Regular cardiac myocyte (primary cell): Measurements from ENCODE around the gene GALNT4. TPM values are rescaled to one million over a fixed set of nuclear protein-coding genes. Genes with fewer than 3 reads are reported as not detected.

Source experiments
- total RNA-seq: library from RNA; depleted of rRNA; stranded (reverse); fragments of >200 nt; gene quantifications from 2 replicates; pipeline ENCODE4 v1.2.3, GENCODE V29; 2014

Gene GALNT4
- total RNA-seq = 14.4 and 15.0 TPM in 2 replicates

DNA sequence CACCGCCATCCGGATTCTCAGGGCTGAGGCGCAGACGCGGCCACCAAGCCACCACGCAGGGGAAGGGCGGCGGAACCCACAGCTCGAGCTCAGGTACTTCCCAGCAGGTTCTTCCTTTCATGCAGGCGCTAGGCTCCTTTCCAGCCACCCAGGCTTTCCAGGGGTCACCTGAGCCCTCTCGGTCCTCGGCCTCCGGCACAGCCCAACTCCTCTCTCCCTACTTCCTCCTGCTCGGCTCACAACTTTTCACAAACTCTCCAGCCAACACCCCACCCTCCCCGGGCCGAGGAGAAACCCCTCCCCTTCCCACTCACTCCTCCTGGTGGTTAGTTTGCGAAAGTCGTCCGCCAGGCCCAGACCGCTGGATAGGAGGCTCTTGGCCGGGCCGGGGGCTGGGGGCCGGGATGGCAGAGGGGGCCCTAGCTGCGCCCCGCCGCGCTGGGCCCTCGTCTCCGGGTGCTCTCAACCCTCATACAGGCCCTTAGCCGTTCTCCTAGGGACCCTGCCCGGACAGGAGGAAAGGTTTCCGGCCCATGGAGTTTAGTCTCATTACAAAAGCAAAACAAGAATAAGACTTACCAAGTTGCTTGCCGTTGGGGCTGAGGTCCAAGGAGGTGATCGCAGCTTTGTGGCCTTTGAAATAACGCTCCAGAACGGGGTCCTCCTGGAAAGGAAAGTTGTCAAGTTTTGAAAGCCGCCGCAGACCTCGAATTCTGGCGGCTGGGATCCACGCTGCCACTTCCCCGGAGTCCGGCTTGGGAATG is at the start of gene GALNT4:
Gene GALNT4 (minus strand): TSS at position 256 of the 764 bp plus-strand sequence. CDS start 247 bp downstream, at position 9.

DNA sequence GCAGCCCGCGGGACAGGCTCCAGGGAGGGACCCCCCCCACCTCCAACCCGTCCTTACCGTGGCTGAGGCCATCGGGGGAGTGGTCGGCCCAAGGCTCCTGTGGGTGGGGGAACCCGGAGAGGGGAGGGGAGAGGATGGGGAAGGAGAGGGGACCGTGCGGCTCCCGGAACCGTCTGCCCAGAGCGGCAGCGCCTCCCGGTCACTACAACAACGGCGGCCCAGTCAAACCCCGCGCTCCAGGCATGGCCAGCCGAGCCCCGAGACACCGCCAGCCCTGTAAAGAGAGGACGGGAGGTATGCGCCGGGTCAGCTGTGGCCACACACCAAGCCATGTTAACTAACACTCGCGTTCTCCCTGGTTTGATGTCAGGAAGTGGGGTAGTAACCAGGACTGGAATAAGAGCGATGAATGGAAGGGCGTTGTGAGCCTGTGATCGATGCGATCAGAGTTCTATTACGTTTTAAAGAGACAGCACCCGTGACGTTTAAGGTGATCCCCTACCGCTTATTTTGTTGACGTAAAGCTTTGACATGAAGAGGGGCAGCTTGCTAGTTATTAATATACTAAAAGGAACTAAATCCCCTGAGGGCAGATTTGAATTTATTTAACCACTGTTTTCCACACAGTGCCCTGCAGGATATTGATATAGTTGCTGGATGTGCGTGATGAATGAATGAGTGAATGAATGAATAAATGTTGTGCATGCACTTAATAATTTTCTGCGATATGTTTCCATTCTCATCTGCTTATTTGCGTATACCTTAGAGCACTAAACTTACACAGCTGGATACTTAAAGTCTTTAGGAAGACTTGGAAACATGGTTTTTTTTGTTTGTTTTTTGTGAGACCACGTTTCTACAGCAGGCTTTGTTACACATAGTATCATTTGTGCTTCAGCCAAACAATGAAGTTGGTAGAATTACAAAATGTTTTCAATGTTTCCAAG is 1.5 kb upstream of the GALNT4 start, which contains the start of gene POC1B:
Gene POC1B (minus strand): TSS at position 224 of the 947 bp plus-strand sequence. CDS start 152 bp downstream, at position 72.

Other genes starting within 250 kb of the GALNT4 start
- 75.9 and 94.1 TPM in 2 replicates for gene DUSP6, start 172.3 kb downstream of the GALNT4 start, total RNA-seq
- 11.5 and 19.4 TPM in 2 replicates for gene POC1B, start 1.3 kb upstream of the GALNT4 start, total RNA-seq
- 65.9 and 144 TPM in 2 replicates for gene ATP2B1, start 184.0 kb upstream of the GALNT4 start, total RNA-seq